ENCODE results near the gene RAPGEF1. TPM values are rescaled to one million over a fixed set of nuclear protein-coding genes. Genes with fewer than 3 reads are reported as not detected.

RAPGEF1 gene
- total and polyA plus RNA-seq, 2 donors = 18.9 to 38.3 TPM

DNA sequence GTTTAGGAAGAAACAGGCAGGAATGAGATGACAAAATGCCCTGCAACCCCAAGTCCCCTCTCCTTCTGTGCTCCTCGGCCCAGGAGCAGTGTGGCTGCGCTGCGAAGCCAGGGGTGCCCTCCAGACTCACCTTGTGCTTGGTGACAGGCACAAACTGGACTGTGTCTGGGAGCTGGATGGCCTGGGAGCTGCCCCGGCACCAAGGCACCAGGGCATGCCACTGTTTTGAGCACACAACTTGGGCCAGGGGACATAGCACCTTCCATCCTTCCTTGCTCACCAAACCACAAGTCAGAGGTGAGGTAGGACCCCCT, 143.5 kb downstream of the RAPGEF1 start:
- no peak overlapping the region for H3K27ac ChIP-seq (ENCODE audit: low read depth)
- no peaks in the 10 kb centered on the region for H3K4me1 ChIP-seq (ENCODE audit: insufficient read depth)
- WGBS = 92% methylated on average over 4 of the region's 4 CpGs
- no peak overlapping the region for H3K4me3 ChIP-seq (ENCODE audit: low read depth, low read length)
- no peak for DNase-seq (ENCODE audit: extremely low spot score)
- peaks cover 3% of the 10 kb centered on the region for H3K36me3 ChIP-seq (ENCODE audit: insufficient read depth)

DNA sequence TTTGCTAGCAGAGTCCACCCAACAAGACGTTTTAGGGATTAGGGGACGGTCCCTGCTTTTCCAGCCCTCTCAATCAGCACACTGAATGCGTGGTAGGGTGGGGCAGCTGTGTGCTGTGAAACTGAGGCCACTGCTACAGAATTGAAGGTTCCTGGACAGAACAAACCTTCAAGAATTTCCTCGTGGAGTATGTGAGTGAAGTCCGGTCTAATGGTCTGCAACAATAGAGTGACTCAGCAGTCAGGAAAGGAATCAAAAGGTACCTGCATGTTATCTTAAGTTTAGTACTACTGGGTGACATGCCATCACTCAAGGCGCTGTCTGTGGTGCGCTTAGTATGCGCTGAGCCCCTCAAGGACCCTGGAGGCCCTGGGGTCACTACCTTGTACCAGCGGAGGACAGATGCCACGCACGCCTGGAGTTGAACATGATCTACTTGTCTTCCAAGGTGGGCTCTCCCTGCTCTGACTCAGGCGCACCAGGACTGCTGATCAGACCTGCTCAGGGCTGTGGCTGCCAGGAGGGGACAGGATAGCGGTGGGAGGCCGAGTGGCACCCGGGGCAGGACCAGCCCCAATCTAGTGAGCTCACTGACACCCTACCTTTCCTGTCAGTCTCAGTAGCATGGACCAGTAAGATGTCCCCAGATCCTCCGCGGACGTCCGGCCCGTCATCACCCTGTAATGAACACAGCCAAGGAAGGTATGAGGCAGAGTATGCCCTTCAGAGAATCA, 144.0 kb downstream of the RAPGEF1 start:
- Histone ChIP-seq H3K4me3 (ENCODE audit: low read depth, low read length) (no peak overlapping the region), H3K4me1 (ENCODE audit: insufficient read depth) (no peaks in the 10 kb centered on the region), H3K27ac (ENCODE audit: low read depth) (no peak overlapping the region), H3K36me3 (ENCODE audit: insufficient read depth) (peaks cover 3% of the 10 kb centered on the region)
- WGBS = 89% methylated on average over 20 of the region's 20 CpGs
- no peak for DNase-seq (ENCODE audit: extremely low spot score)

DNA sequence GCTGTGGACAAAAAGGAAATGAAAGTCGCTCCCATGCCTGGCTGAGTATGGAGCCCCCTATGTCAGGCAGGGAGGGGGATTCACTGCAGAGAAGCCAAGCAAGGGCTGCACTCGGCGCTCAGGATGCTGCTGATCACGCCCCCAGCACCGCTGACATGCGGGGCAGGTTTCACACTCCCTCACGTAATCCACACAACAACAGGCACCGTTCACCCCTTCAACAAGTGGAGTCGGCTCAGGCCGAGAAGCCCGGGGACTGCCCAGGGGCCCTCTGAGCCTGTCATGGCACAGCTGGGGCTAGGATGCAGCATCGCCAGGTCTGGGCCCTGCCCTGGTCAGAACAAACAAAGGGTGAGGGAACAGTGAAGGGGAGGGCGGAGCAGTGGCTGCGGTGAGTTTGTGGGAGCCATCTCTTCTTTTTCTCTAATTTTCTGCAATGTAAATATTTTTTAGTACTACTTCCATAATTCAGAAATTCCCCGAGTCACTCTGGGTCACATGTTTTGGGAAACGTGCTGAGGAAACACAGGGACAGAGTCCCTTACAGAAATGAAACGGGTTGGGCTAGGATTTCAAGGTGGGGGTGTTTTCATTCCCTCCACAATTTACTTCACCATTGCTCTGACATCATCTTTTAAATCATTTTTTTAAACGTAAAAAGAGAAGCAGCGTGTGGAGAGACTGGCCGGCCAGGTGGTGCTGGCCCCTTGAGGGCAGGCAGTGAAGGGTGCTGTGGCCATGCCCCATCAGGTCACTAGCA, 144.8 kb downstream of the RAPGEF1 start:
- no peaks in the 10 kb centered on the region for H3K4me1 ChIP-seq (ENCODE audit: insufficient read depth)
- no peak overlapping the region for H3K4me3 ChIP-seq (ENCODE audit: low read depth, low read length)
- no peak for DNase-seq (ENCODE audit: extremely low spot score)
- 84% methylated on average over 20 of the region's 20 CpGs for WGBS
- H3K27ac ChIP-seq (ENCODE audit: low read depth) = no peak overlapping the region
- H3K36me3 ChIP-seq (ENCODE audit: insufficient read depth) = peaks cover 3% of the 10 kb centered on the region

DNA sequence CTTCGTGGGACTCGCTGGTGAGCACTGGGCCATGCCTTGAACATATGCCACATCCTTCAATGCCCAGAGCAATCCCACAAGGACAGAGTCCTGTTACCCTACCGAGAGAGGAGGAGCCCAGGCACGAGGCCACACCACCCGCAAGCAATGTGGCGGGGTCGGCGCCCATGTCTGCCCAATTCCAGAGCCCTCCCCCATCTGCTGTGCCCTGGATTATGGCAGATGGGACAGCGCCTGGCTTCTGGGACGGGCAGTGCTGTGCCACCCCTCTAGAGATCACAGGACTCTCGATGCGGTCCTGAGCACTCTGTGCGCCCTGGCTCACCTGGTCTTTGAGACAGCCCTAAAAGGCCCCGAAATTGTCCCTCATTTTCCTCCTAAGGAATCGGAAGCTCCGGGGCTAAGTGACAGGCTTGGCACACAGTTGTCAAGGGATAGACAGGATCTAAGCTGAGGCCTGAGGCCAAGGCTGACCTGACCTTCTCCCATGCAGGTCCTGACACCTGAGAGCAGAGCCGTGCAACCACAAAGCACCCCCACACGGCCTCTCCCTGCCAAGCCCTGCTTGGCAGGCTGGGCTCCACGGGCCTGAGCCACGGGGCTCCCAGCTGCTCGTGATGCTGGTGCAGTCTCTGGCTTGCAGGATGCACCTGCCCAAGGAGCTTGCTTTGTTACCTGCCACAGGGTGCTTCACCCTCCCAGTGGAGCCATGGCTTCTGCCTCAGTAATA, 145.8 kb downstream of the RAPGEF1 start:
- 92% methylated on average over 21 of the region's 21 CpGs for WGBS

GRCh38 chr9:131593091-131593820, 146.6 kb downstream of the RAPGEF1 start:
- WGBS = 78% methylated on average over 15 of the region's 15 CpGs
- H3K36me3 ChIP-seq (ENCODE audit: insufficient read depth) = peaks cover 2% of the 10 kb centered on the region
- H3K27ac ChIP-seq (ENCODE audit: low read depth) = no peak overlapping the region
- DNase-seq (ENCODE audit: extremely low spot score) = no peak
- H3K4me1 ChIP-seq (ENCODE audit: insufficient read depth) = no peaks in the 10 kb centered on the region
- H3K4me3 ChIP-seq (ENCODE audit: low read depth, low read length) = no peak overlapping the region

More for the DNA sequence above, 145.8 kb downstream of the RAPGEF1 start:
- H3K4me3 ChIP-seq (ENCODE audit: low read depth, low read length) = no peak overlapping the region
- no peaks in the 10 kb centered on the region for H3K4me1 ChIP-seq (ENCODE audit: insufficient read depth)
- H3K27ac ChIP-seq (ENCODE audit: low read depth) = no peak overlapping the region
- H3K36me3 ChIP-seq (ENCODE audit: insufficient read depth) = peaks cover 3% of the 10 kb centered on the region
- no peak for DNase-seq (ENCODE audit: extremely low spot score)

DNA sequence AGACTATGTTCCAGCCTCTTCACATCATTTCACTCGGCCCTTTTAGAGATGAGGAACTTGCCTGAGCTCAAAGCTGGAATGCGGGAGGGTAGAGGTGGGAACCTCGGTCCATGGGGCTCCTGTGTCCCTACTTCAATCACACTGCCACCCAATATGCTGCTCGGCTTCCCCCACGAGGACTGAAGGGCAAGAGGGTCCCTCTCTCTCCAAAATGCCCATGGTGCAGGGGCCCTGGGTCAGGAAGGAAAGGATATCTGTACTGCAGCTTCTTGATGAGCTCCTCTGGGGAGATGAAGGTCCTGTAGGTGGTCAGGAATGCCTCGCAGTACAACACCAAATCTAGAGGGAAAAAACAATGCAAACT, 148.0 kb downstream of the RAPGEF1 start:
- no peaks in the 10 kb centered on the region for H3K36me3 ChIP-seq (ENCODE audit: insufficient read depth)
- no peak overlapping the region for H3K27ac ChIP-seq (ENCODE audit: low read depth)
- DNase-seq (ENCODE audit: extremely low spot score) = no peak
- no peak overlapping the region for H3K4me3 ChIP-seq (ENCODE audit: low read depth, low read length)
- WGBS = 67% methylated on average over 6 of the region's 6 CpGs
- no peaks in the 10 kb centered on the region for H3K4me1 ChIP-seq (ENCODE audit: insufficient read depth)

DNA sequence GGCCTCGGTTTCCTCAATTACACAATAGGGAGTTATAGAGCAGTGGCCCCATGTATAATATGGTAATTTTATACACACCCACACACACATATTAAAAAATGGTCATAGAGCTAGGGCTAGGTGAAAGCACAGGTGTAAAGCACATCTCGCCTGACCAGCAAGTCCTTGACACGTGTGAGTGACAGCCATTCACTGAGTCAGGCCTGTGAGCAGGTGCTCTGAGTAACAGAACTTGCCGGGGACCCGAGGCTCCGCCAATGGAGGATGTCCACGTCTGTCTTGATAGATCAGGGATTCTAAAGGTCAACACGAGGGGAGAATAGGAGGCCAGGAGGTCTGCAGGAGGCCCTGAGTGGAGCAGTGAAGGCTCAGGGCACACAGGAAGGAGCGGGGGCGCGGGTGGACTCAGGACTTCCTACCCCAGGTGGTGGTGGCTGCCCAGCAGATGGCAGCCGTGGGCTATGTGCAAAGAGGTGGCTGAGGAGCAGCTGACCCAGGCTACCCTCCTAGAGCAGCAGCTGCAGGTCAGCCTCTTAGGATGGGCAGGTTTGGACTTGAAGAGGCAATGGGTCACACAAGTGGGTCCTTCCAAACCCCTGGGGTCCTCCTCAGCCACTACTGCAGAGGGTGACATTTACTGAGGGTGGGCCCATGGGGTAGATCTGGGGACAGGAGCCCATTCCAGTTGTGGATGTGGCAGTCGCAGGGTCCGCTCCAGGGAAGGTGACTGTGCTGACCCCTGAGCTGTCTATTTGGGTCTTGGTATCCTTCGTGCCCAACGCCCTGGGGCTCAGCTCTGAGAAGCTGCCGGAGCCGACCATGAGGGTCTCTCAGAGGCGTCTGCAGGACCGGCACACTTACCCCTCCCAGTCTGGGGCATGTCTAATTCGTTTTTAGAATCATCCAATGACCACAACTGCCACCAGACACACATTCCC, 148.7 kb downstream of the RAPGEF1 start:
- WGBS = 75% methylated on average over 21 of the region's 21 CpGs
- H3K36me3 ChIP-seq (ENCODE audit: insufficient read depth) = no peaks in the 10 kb centered on the region
- H3K4me1 ChIP-seq (ENCODE audit: insufficient read depth) = no peaks in the 10 kb centered on the region
- no peak overlapping the region for H3K4me3 ChIP-seq (ENCODE audit: low read depth, low read length)
- DNase-seq (ENCODE audit: extremely low spot score) = peak; percentile 20
- no peak overlapping the region for H3K27ac ChIP-seq (ENCODE audit: low read depth)

DNA sequence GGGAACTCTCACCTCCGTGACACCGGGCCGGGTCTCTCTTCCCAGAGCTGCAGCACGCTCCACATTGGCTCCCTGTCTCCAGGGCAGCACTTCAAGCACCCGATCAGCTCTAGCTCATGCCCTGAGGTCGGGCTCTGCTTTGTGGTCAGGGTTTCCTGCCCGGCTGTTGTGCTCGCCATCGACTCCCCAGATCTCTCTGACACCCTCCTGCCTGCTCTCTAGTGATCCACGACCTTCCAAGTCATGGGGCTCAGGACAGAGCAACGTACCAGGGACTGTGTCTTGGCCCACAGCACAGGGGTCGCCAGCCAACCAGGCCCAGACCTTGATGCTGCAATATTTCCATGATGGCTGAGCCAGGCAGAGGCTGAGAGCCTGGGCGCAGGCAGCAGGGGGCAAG, 149.4 kb downstream of the RAPGEF1 start:
- Histone ChIP-seq H3K27ac (ENCODE audit: low read depth) (no peak overlapping the region), H3K36me3 (ENCODE audit: insufficient read depth) (no peaks in the 10 kb centered on the region), H3K4me3 (ENCODE audit: low read depth, low read length) (no peak overlapping the region), H3K4me1 (ENCODE audit: insufficient read depth) (no peaks in the 10 kb centered on the region)
- no peak for DNase-seq (ENCODE audit: extremely low spot score)
- WGBS = 83% methylated on average over 13 of the region's 13 CpGs

GRCh38 chr9:131589993-131590392, 149.9 kb downstream of the RAPGEF1 start:
- Histone ChIP-seq H3K4me3 (ENCODE audit: low read depth, low read length) (no peak overlapping the region), H3K36me3 (ENCODE audit: insufficient read depth) (no peaks in the 10 kb centered on the region), H3K27ac (ENCODE audit: low read depth) (no peak overlapping the region), H3K4me1 (ENCODE audit: insufficient read depth) (no peaks in the 10 kb centered on the region)
- WGBS = 91% methylated on average over 14 of the region's 14 CpGs
- DNase-seq (ENCODE audit: extremely low spot score) = no peak

- H3K4me3 ChIP-seq (ENCODE audit: low read depth, low read length) = no peak overlapping the region
- no peak for DNase-seq (ENCODE audit: extremely low spot score)
- H3K27ac ChIP-seq (ENCODE audit: low read depth) = no peak overlapping the region
- 93% methylated on average over 16 of the region's 16 CpGs for WGBS
- H3K4me1 ChIP-seq (ENCODE audit: insufficient read depth) = no peaks in the 10 kb centered on the region
- peaks cover 3% of the 10 kb centered on the region for H3K36me3 ChIP-seq (ENCODE audit: insufficient read depth)
Observed at GRCh38 chr9:131589124-131589711, 150.7 kb downstream of the RAPGEF1 start.

DNA sequence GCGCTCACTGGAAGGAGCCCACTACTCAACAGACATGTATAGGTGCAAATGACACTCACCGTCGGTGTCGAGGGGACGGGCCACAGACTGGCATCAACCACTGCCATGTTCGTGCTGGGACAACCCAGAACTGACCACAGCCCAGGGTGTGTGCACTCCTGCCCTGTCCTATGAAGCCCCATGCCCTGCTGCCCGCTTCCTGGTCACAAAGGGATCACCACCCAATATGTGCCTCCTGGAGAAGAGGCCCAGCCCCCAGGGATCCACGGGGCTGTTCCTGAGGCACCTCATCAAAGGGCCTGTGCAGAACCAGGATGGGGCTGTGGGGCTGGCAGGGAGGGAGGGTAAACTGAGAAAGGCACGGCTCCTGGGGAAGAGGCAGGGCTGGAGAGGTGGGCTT, 151.5 kb downstream of the RAPGEF1 start:
- Histone ChIP-seq H3K36me3 (ENCODE audit: insufficient read depth) (peaks cover 5% of the 10 kb centered on the region), H3K4me1 (ENCODE audit: insufficient read depth) (no peaks in the 10 kb centered on the region), H3K27ac (ENCODE audit: low read depth) (no peak overlapping the region), H3K4me3 (ENCODE audit: low read depth, low read length) (no peak overlapping the region)
- no peak for DNase-seq (ENCODE audit: extremely low spot score)
- WGBS = 96% methylated on average over 9 of the region's 9 CpGs

- Histone ChIP-seq H3K4me1 (ENCODE audit: insufficient read depth) (no peaks in the 10 kb centered on the region), H3K27ac (ENCODE audit: low read depth) (no peak overlapping the region), H3K36me3 (ENCODE audit: insufficient read depth) (peaks cover 5% of the 10 kb centered on the region), H3K4me3 (ENCODE audit: low read depth, low read length) (no peak overlapping the region)
- WGBS = 86% methylated on average over 14 of the region's 14 CpGs
- no peak for DNase-seq (ENCODE audit: extremely low spot score)
Observed at GRCh38 chr9:131587906-131588305, 152.0 kb downstream of the RAPGEF1 start.

All from urinary bladder (tissue), 4 donors.